Transverse colon (tissue), 4 donors: Measurements from ENCODE around the gene PDSS2.

Experiments used
- CTCF ChIP-seq, 5 experiments: fragments of 200-600 bp in 3 of 5; fragments of 450-650 bp in 2 of 5; sonication (generic) in 3 of 5; IDR thresholded peaks; 1 replicate in 2 of 5; 2 replicates in 3 of 5; pipeline ENCODE4 v1.5.1; 2016 to 2017; ENCODE audit warnings: antibody characterized with exemption in 5 of 5, inconsistent platforms in 3 of 5, mild to moderate bottlenecking in 2 of 5, moderate library complexity in 1 of 5
- EP300 ChIP-seq: sonication (generic); formaldehyde crosslinking; IDR thresholded peaks from one replicate; pipeline ENCODE4 v1.6.1; 2017; ENCODE audit warnings: antibody characterized with exemption, low read depth
- POLR2A ChIP-seq: fragments of 450-650 bp; IDR thresholded peaks from one replicate; pipeline ENCODE4 v1.6.1; 2016; ENCODE audit warnings: antibody characterized with exemption, mild to moderate bottlenecking, moderate library complexity
- POLR2AphosphoS5 ChIP-seq, 3 donors: sonication (generic); formaldehyde crosslinking; IDR thresholded peaks; one replicate each; pipeline ENCODE4 v1.6.1; 2016; ENCODE audit warnings: antibody characterized with exemption in 3 of 3

- no peak for TF ChIP-seq CTCF (IDR thresholded peaks at IDR 0.05)
- no peak for TF ChIP-seq POLR2A
- TF ChIP-seq EP300 = no peak
- no peak for TF ChIP-seq POLR2AphosphoS5 (IDR thresholded peaks at IDR 0.05)
Measured at GRCh38 chr6:107123501-107123900, 335.9 kb downstream of the PDSS2 start.
